GOT3 (cell line): ENCODE results near the gene ATP13A3.

ENCODE experiments used
- DNase-seq: peaks from one replicate; lab custom pipeline; 2025; ENCODE audit warnings: mixed read lengths; lab: John Stamatoyannopoulos, UW

Gene ATP13A3

DNA sequence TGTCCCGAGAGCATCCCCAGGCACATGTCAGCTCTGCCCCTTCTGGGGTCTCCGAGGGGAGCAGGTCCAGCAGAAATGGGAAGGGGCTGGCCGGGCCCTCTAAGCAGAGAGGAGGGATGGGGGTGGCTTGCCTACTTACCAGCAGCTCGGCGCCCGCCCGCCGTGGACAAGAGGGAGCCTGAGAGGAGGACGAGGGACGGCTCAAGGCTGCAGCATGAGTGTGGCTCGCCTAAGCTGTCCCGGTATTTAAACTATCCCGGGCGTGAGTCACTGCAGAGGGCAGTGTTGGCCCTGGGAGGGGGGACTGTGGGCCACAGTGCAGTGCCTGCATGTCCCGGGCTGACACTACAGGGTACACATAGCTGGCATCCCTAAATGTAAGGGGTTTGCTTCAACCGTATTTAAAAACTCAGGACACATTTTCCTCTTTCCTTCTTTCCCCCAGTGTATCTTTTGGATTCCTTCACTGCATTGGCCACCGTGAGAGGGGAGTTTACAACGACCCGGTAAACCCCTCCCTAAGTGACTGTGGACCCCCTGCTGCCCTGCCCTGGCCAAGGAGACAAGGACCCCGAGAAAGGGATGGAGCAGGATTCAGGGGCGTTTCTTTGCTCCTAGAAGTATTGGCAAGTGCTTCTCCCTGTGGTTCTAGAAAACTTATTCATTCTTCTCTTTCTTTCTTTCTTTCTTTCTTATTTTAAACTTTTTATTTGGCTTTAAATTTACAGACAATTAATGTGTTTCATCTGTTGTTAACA lies 117.1 kb downstream of the ATP13A3 start, which contains the start of gene LRRC15:
Gene LRRC15, minus strand, starts transcription at position 222 of the 758 bp plus-strand sequence. CDS start 8,700 bp downstream, outside the sequence.
- DNase-seq, result no peak

GRCh38 chr3:194368918-194369317 lies 117.9 kb downstream of the ATP13A3 start:
- DNase-seq, result no peak

DNA sequence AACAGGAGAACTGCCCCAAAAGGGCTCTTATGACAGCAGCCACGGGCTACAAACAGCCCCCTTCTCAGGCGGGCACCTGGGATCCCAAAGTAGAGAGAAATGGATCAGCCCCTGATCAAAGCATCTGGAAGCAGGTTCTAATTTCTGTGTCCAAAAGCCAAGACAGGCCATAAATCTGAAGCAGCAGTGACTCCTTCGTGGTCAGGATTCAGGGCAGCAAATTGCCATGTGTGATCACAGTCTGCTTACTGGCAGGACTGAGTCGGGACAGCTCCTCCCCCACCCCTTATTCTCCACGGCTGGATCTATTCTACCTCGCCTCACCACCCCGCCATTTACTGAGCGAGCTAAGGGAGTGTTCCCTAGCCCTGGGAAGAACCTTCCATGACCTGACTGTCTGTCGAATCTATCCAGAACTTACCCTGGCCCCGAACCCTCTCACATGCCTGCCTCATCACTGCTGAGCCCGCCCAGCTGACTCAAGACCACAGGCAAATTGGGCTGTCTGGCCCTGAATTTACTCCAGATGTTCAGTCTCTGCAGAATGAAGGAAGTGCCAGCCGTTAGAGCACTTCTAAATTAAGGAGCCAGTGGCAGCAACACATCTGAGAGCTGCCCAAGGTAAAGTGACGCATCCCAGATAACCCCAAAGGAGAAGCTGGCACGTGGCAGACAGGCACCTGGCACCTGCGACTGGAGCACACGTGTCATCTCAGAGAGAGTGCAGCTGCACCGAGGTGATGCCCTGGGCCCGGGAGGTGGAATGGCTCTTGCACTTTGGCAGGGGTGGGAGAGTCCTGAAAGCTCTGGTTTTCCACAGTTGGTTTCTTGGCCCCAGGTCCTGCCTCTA lies 118.6 kb downstream of the ATP13A3 start:
- no peak for DNase-seq

DNA sequence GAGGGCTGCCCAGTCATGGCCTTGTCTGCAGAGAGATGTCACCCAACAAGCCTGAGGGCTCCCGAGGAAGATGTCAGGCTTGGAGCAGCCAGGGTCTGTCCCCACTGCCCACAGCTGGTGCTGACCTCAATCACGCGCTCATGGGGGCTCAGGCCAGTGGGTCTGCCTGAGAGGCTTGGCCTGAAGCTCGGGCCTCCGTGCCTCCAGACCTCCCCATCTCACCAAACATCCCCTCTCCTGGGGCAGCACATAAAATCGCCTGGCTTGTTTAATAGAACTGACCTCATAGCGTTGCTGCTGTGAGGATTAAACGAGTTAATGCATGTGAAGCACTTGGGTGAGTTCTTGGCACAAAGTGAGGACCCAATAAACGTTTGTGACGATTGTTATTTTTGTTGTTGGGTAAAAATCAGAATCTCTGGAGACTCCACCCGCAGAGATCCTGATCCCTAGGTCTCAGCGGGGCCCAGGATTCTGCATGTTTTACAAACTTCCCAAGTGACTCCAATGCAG lies 120.8 kb downstream of the ATP13A3 start:
- no peak for DNase-seq

DNA sequence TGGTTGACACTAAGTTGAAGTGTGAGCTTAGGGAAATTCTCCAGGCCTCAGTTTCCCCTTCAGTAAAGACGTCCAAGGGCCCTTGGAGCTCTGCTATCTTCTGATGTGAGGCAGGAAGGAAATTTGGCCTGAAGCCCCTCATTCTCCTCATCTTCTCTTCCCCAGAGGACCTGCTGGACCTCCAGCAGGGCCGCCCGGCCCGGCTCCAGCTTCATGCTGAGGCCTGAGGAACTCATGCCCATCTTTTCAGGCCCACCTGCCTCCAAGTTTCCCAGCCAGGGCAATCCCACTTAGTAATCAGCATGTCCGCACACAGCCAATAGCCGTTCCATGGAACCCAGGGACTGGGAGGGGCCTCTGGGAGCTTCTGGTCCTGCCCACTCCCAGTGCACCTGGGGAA lies 121.3 kb downstream of the ATP13A3 start:
- DNase-seq, result no peak

DNA sequence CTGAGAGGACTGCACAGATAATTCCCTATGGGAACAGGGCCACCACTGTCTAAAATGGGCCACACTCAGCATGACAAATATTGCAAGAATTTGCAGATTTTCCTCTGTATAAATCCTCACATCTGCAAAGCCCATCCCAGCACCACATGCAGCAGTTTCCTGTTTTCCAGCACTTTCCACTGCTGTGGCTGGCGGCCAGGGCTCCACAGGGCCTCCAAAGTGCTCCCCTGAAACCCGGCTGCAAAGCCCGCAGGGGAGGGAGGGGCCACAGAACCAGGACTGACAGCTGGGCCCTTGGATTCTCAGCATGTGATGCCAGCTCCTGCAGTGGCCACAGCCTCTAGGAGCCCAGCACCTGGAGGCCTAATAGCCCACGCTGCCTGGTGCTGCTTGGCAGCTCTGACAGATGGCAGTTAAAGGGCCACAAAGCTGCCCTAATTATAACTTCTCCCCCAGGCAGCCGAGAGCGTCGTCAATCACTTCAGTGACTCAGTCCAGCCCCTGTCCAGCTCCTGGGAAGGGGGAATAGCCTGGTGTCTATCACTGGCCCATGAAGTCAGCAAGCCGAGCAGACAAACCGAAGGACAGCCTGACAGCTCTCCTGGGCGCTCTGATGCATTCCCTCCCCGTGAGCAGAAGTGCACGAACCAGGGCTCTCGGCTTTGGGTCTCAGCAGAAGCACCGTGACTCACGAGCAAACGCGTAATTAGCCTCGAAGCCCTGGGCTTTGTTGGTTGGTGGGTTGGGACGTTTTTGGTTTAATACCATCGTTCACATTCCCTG lies 122.0 kb downstream of the ATP13A3 start:
- no peak for DNase-seq

GRCh38 chr3:194364314-194364651 lies 122.5 kb downstream of the ATP13A3 start:
- DNase-seq, result no peak

DNA sequence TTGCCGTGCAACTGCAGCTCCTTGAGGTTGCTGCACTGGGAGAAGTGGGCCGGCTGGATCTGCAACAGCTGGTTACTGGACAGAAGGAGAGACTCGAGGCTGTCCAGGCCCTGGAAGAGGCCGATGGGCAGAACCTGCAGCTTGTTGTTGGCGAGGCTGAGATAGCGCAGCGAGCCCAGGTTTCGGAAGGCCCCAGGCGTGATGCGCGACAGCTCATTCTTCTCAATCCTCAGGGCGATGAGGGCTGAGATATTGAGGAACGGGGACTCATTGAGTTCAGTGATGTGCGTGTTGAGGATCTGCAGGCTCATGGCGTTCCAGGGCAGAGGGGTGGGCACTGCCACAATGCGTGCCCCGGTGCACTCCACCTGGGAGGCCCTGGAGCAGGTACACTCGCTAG lies 126.2 kb downstream of the ATP13A3 start:
- no peak for DNase-seq

GRCh38 chr3:194357681-194358080 lies 129.1 kb downstream of the ATP13A3 start:
- DNase-seq, result no peak

DNA sequence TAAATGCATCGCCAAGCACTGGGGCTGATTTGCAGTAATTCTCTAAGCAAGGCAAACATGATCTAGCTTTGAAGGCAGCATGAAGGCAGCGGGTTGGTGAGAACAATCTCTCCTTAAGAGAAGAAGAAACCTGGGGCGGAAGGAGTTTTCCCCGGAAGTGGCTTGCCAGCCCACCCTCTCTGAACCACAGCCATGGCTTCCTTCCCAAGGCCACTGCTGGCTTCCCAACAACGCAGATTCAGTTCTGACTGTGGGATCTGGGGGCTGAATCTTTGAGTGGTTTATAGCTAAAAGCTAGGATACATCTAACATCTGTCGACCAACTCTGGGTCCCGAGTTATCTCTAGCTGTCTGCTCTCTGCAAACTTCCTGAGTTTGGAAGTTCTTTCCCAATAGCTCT lies 131.4 kb downstream of the ATP13A3 start:
- DNase-seq, result no peak

DNA sequence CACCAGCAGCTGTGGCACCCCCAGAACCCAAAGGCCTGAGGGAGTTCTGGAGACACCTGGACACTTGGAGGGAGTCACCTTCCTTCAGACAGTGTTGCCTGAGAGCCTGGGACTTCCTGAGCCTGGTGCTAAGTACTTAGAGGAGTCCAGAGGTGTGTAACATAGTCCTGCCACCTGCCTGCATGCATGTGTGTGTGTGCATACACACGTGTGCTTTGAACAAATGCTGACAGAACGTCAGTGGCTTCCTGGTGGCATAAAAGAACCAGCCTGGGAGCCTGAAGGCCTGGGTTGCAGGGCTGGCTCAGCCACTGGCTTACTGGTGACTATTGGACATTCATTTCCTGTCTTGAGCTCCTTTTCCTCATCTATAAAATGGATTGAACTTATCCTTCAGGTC lies 132.5 kb downstream of the ATP13A3 start:
- DNase-seq, result no peak
